NCI-H524 (cell line): ENCODE results near the gene ELMO3.

Source experiments
- DNase-seq, 2 experiments: peaks; one replicate each; lab custom pipeline; 2025; lab: John Stamatoyannopoulos, UW

Gene ELMO3

GRCh38 chr16:67196881-67197280, 2.0 kb upstream of the ELMO3 start:
- no peak for DNase-seq

- DNase-seq = no peak
Measured at GRCh38 chr16:67197704-67198103, 1.2 kb upstream of the ELMO3 start.

GRCh38 chr16:67198238-67198734, 645 bp upstream of the ELMO3 start:
- peak in 1 of 2 experiments; percentile 53 for DNase-seq

DNA sequence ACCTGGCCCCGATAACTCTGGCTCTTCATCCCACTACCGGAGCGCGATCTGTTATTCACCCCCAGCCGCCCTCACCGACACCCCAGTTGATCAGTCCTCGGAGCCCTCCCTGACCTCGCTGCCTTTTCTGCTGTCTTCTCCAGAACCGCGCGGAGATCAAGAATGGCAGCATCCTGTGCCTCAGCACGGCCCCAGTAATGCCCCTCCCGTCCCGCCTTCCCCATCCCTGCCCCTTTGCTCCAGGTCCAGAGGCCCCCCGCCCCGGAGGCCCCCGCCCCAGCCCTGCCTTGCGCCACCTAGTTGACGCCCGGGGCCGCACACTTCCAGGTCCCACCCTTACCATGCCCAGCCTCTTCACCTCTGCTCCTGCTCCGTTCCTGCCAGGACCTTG, 872 bp downstream of the ELMO3 start:
- no peak for DNase-seq

DNA sequence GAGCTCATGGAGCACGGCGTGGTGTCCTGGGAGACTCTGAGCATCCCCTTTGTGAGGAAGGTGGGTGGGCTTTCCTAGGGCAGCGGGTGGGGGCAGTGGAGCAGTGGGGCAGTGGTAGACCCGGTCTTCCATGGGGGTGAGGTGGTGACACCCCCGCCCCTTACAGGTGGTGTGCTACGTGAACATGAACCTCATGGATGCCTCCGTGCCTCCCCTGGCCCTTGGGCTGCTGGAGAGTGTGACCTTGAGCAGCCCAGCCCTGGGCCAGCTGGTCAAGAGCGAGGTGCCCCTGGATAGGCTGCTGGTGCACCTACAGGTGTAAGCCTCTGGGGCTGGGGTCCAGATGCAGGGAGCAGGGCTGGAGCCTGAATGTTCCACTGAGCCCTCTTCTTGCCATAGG, 1.6 kb downstream of the ELMO3 start:
- no peak for DNase-seq

- DNase-seq = no peak
Measured at GRCh38 chr16:67201411-67202345, 2.7 kb downstream of the ELMO3 start.

DNA sequence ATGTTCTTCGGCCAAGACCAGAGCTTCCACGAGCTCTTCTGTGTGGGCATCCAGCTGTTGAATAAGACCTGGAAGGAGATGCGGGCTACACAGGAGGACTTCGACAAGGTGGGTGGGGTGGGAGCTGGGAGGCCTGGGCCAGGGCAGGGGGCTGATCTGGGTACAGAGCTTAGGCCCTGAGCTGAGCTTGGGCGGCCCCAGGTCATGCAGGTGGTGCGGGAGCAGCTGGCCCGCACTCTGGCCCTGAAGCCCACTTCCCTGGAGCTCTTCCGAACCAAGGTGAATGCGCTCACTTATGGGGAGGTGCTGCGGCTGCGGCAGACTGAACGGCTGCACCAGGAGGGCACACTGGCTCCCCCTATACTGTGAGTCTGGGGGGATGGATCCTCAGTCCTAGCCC, 3.5 kb downstream of the ELMO3 start:
- DNase-seq = no peak

- no peak for DNase-seq
Measured at GRCh38 chr16:67202956-67203493, 4.1 kb downstream of the ELMO3 start.

DNA sequence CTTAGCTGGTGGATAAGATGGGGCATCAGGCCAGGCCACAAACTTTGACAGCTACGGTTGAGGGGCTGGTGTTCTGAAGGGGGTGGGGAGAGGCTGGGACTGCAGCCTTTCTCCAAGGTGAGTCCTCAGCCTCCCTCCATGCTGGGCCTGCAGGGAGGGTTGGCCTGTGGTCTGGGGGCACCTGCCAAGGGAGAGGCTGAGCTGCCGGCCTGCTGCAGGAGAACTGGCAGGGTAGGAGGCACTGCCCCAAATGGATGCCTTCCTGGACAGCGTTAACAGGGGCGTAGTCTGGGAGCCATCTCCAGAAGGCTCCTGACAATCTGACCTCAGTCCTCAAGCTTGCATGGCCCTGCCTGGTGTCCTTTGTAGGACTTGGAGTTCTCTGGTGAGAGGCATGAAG, 5.1 kb downstream of the ELMO3 start:
- no peak for DNase-seq

- DNase-seq = no peak
Measured at GRCh38 chr16:67206129-67206837, 7.4 kb downstream of the ELMO3 start.

DNA sequence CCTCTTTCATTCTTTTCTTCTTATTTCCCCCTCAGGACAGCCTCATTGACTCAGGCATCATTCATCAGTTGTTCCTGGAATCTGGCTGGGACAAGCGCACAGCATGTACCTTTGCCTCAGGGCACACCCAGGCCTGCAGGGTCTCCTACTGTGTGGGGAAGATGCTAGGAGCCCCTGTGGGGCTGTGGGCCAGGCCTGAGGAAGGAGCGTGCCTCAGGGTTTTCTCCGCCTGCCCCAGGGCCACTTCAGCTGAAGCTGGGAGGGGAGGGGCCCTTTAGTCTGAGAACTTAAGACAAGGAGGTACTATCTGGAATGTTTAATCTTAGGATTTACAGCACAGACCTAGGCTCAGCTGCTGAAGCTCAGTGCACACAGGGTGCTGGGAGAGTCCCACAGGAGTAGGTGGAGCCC, 7.9 kb downstream of the ELMO3 start:
- DNase-seq = no peak

DNA sequence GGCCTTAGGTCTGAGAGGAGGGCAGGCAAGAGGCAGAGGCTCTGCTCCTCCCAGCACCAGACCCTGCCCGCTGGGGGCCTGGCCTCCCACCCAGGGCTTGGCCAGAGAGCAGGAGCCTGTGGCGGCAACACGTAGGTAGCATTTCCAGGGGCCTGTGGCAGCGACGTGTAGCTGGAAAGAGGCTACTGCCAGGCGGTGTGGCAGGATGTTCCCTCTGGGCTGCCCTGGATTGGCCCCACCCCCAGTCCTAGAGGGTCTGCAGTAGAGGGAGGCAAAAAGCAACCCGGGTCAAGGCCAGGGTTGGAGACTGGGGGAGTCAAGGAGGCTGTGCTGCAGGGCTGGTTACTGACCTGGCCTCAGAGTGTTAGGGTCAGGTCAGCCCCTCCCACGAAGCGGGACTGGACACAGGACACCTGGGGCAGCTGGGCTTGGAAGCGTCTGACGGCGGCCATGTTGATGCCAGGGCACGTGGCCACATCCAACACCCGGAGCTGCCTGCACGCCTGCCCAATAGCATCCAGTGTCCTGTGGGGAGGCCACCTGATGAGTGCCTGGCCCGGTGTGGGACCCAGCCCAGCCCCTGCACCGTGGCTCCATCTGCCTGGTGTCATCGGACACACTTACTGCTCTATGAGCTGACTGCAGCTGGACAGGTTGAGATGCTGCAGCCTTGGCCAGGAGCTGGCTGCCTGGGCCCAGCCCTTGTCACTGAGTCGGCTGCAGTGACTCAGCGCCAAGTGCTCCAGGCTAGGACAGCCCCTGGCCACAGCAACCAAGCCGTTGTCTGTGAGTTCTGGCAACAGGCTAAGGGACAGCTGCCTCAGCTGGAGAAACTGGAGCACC, 8.5 kb downstream of the ELMO3 start:
- no peak for DNase-seq

GRCh38 chr16:67208154-67208896, 9.4 kb downstream of the ELMO3 start:
- no peak for DNase-seq

GRCh38 chr16:67209565-67209964, 10.6 kb downstream of the ELMO3 start:
- no peak for DNase-seq

GRCh38 chr16:67210069-67210937, 11.4 kb downstream of the ELMO3 start:
- DNase-seq = no peak

- DNase-seq = no peak
Measured at GRCh38 chr16:67211674-67212073, 12.7 kb downstream of the ELMO3 start.

GRCh38 chr16:67212766-67213165, 13.8 kb downstream of the ELMO3 start:
- DNase-seq = no peak

DNA sequence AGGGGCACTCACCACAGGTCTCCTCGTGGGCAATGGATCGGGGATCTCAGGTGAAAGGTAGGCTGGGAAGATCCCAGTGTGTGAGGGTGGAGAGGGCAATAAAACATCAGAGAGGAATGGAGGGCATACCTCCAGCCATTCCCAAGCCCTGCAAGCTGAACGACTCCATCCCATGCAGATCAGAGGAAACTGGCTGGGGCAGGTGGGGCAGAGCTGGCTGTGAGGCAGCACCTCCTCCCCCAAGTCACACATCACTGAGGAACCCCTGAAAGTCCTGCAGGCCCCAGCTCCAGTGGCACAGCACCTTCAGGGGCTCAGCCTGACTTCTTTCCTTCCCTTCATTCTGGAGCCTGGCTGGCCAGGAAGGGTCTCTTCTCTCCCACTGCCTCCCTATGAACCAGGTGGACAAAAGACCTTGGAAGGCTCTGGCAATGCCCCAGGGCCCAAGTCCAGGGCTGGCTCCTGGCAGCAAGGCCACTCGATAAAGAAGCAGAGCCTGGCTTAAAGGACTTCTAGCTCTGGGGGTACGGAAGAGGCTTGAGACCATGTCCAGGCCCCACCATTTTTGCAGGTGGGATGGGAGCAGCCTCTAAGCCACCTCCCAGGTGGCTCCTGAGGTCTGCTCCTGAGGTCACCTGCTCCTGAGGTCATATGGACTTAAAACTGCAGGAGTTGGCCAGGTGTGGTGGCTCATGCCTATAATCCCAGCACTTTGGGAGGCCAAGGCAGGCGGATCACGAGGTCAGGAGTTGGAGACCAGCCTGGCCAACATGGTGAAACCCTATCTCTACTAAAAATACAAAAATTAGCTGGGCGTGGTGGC, 14.5 kb downstream of the ELMO3 start:
- no peak for DNase-seq

DNA sequence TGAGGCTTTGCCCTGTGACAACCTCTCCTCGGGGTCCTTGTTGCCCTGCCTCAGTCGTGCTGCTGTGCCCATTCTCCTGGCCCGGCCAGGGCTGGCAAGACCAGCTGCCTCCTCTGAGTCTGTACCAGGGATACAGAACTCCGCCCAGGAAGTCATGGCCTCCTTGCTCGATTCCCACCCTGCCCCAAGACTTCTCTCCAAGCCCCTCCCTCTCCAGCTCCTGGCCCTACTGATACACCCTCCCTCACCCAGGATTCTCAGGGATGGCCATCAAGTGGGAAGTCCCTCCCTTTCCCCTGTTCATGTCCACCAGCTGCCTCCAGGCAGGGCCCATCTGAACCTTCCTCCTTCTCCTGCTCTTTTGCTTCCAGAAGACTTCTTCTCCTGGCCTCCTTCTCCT, 16.8 kb downstream of the ELMO3 start:
- no peak for DNase-seq
